Activated CD8-positive, alpha-beta memory T cell treated with anti-CD3 and anti-CD28 coated beads for 48 hours (primary cell): ENCODE measurements around the gene TCTA.

Experiments
- DNase-seq, 3 experiments: peaks; one replicate each; pipeline ENCODE4 v3.0.0-alpha.2; 2020; ENCODE audit warnings: low read depth in 2 of 3, low spot score in 2 of 3

TCTA gene

GRCh38 chr3:49456466-49456865, 44.2 kb downstream of the TCTA start:
- DNase-seq: no peak

- DNase-seq: no peak
Measured at GRCh38 chr3:49460188-49460890, 48.1 kb downstream of the TCTA start.

GRCh38 chr3:49460956-49461355, 48.7 kb downstream of the TCTA start:
- no peak for DNase-seq

GRCh38 chr3:49461443-49462171, 49.4 kb downstream of the TCTA start:
- no peak for DNase-seq

GRCh38 chr3:49462222-49462621, 50.0 kb downstream of the TCTA start:
- no peak for DNase-seq

GRCh38 chr3:49465270-49466034, 53.2 kb downstream of the TCTA start:
- no peak for DNase-seq
